ENCODE results near the gene PTPRA.

DNA sequence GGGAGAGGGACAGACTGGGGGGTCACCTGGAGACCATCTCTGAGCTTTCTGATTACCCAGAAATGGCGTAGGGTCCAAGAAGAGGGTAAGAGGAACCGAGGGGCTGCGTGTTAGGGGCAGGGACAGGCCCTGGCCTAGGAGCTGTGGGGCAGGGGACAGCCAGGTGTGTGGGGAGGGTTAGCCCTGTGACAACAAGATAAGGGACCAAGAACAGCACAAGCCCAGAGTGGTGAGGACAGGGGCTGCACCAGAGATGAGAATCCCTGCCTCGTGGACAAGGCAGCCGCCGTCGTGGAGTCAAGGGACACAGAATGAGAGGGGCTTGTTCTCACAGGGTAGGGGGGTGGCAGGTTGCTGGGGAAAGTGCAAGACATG is 211.7 kb downstream of the PTPRA start:
- TF ChIP-seq, protein P1, sequence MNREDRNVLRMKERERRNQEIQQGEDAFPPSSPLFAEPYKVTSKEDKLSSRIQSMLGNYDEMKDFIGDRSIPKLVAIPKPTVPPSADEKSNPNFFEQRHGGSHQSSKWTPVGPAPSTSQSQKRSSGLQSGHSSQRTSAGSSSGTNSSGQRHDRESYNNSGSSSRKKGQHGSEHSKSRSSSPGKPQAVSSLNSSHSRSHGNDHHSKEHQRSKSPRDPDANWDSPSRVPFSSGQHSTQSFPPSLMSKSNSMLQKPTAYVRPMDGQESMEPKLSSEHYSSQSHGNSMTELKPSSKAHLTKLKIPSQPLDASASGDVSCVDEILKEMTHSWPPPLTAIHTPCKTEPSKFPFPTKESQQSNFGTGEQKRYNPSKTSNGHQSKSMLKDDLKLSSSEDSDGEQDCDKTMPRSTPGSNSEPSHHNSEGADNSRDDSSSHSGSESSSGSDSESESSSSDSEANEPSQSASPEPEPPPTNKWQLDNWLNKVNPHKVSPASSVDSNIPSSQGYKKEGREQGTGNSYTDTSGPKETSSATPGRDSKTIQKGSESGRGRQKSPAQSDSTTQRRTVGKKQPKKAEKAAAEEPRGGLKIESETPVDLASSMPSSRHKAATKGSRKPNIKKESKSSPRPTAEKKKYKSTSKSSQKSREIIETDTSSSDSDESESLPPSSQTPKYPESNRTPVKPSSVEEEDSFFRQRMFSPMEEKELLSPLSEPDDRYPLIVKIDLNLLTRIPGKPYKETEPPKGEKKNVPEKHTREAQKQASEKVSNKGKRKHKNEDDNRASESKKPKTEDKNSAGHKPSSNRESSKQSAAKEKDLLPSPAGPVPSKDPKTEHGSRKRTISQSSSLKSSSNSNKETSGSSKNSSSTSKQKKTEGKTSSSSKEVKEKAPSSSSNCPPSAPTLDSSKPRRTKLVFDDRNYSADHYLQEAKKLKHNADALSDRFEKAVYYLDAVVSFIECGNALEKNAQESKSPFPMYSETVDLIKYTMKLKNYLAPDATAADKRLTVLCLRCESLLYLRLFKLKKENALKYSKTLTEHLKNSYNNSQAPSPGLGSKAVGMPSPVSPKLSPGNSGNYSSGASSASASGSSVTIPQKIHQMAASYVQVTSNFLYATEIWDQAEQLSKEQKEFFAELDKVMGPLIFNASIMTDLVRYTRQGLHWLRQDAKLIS (CRISPR knock-in tag; IDR thresholded peaks at IDR 0.05; ENCODE audit: borderline replicate concordance), result no peak
- TF ChIP-seq, protein P2, sequence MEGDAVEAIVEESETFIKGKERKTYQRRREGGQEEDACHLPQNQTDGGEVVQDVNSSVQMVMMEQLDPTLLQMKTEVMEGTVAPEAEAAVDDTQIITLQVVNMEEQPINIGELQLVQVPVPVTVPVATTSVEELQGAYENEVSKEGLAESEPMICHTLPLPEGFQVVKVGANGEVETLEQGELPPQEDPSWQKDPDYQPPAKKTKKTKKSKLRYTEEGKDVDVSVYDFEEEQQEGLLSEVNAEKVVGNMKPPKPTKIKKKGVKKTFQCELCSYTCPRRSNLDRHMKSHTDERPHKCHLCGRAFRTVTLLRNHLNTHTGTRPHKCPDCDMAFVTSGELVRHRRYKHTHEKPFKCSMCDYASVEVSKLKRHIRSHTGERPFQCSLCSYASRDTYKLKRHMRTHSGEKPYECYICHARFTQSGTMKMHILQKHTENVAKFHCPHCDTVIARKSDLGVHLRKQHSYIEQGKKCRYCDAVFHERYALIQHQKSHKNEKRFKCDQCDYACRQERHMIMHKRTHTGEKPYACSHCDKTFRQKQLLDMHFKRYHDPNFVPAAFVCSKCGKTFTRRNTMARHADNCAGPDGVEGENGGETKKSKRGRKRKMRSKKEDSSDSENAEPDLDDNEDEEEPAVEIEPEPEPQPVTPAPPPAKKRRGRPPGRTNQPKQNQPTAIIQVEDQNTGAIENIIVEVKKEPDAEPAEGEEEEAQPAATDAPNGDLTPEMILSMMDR (IDR thresholded peaks at IDR 0.05), result no peak
- TF ChIP-seq NFATC4 (CRISPR knock-in tag; IDR thresholded peaks at IDR 0.05), result no peak
- no peak for TF ChIP-seq CREM (CRISPR knock-in tag; IDR thresholded peaks at IDR 0.05)
- TF ChIP-seq, protein P3, sequence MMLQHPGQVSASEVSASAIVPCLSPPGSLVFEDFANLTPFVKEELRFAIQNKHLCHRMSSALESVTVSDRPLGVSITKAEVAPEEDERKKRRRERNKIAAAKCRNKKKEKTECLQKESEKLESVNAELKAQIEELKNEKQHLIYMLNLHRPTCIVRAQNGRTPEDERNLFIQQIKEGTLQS (CRISPR knock-in tag; conservative IDR thresholded peaks at IDR 0.05), result no peak
- TF ChIP-seq, protein P4, sequence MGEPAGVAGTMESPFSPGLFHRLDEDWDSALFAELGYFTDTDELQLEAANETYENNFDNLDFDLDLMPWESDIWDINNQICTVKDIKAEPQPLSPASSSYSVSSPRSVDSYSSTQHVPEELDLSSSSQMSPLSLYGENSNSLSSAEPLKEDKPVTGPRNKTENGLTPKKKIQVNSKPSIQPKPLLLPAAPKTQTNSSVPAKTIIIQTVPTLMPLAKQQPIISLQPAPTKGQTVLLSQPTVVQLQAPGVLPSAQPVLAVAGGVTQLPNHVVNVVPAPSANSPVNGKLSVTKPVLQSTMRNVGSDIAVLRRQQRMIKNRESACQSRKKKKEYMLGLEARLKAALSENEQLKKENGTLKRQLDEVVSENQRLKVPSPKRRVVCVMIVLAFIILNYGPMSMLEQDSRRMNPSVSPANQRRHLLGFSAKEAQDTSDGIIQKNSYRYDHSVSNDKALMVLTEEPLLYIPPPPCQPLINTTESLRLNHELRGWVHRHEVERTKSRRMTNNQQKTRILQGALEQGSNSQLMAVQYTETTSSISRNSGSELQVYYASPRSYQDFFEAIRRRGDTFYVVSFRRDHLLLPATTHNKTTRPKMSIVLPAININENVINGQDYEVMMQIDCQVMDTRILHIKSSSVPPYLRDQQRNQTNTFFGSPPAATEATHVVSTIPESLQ (CRISPR knock-in tag; IDR thresholded peaks at IDR 0.05), result no peak
- TF ChIP-seq, protein P5, sequence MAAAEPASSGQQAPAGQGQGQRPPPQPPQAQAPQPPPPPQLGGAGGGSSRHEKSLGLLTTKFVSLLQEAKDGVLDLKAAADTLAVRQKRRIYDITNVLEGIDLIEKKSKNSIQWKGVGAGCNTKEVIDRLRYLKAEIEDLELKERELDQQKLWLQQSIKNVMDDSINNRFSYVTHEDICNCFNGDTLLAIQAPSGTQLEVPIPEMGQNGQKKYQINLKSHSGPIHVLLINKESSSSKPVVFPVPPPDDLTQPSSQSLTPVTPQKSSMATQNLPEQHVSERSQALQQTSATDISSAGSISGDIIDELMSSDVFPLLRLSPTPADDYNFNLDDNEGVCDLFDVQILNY (CRISPR knock-in tag; IDR thresholded peaks at IDR 0.05), result no peak
- no peak for TF ChIP-seq ZNF138 (CRISPR knock-in tag; conservative IDR thresholded peaks at IDR 0.05)
- TF ChIP-seq CBFB (CRISPR knock-in tag; IDR thresholded peaks at IDR 0.05; ENCODE audit: low read depth), result no peak
- TF ChIP-seq, protein P6, sequence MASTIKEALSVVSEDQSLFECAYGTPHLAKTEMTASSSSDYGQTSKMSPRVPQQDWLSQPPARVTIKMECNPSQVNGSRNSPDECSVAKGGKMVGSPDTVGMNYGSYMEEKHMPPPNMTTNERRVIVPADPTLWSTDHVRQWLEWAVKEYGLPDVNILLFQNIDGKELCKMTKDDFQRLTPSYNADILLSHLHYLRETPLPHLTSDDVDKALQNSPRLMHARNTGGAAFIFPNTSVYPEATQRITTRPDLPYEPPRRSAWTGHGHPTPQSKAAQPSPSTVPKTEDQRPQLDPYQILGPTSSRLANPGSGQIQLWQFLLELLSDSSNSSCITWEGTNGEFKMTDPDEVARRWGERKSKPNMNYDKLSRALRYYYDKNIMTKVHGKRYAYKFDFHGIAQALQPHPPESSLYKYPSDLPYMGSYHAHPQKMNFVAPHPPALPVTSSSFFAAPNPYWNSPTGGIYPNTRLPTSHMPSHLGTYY (CRISPR knock-in tag; IDR thresholded peaks at IDR 0.05), result no peak

Measured in WTC11 (cell line).